PC-9 (cell line): ENCODE data around the gene PHC1.

ENCODE experiments used
- CTCF ChIP-seq: fragments of 200-600 bp; sonication (generic); conservative IDR thresholded peaks from 2 replicates; pipeline ENCODE4 v1.6.1; 2017; ENCODE audit warnings: mixed run types, antibody characterized with exemption, mild to moderate bottlenecking, moderate library complexity
- EZH2 ChIP-seq: fragments of 200-600 bp; sonication (generic); IDR thresholded peaks from 2 replicates; pipeline ENCODE4 v1.8.0; 2017; ENCODE audit warnings: antibody characterized with exemption, low read depth

- TF ChIP-seq CTCF (no peak), EZH2 (no peak)
These were observed 2.6 kb upstream of the PHC1 start for GRCh38 chr12:8911606-8912268.
